T-helper 9 cell (primary cell): Measurements from ENCODE around the gene ELK4.

Source experiments
- DNase-seq: peaks from one replicate; pipeline ENCODE4 v3.0.0-alpha.2; 2020

The ELK4 gene

GRCh38 chr1:205594846-205595245, 37.0 kb downstream of the ELK4 start:
- DNase-seq, result no peak

- DNase-seq, result no peak
Observed at GRCh38 chr1:205593967-205594366, 37.8 kb downstream of the ELK4 start.

DNA sequence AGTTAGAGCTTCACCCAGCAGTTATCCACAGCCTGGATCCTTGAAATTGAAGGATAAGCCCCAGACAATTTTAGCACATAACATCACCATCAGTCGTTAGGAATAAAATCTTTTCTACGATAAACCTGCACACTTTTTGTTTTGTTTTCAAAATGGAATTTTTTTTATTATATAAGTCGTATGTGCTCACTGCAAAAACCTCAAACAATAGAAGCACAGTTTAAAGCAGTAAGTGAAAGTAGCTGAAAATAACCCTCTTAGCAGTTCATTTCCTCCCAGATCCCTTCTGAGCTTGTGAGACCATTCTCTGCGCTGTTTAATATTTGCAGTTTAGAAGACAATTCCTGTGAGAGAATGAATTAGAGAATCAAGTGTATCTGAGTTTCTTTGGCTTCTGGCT, 38.3 kb downstream of the ELK4 start:
- DNase-seq, result no peak

DNA sequence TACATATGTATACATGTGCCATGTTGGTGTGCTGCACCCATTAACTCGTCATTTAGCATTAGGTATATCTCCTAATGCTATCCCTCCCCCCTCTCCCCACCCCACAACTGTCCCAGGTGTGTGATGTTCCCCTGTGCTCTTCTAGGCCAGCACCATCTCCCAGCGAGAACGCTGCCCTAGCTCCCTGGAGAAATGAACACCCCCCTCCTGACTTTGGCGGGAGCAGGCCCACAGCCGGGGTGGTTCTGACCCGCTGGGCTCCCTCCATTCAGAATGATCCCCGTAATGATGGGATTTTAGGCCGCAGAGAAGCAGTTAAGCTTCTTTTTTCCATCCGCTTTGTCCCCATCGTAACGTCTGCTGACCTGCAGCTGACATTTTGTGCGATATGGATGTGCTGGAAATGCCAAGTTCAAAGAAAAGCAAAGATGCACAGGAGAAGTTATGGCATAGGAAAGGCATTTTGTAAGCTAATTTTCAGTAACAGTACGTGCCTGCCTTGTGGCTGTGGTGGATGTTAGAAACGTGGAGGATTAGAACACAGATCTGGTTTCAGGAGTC, 39.3 kb downstream of the ELK4 start:
- DNase-seq, result no peak

DNA sequence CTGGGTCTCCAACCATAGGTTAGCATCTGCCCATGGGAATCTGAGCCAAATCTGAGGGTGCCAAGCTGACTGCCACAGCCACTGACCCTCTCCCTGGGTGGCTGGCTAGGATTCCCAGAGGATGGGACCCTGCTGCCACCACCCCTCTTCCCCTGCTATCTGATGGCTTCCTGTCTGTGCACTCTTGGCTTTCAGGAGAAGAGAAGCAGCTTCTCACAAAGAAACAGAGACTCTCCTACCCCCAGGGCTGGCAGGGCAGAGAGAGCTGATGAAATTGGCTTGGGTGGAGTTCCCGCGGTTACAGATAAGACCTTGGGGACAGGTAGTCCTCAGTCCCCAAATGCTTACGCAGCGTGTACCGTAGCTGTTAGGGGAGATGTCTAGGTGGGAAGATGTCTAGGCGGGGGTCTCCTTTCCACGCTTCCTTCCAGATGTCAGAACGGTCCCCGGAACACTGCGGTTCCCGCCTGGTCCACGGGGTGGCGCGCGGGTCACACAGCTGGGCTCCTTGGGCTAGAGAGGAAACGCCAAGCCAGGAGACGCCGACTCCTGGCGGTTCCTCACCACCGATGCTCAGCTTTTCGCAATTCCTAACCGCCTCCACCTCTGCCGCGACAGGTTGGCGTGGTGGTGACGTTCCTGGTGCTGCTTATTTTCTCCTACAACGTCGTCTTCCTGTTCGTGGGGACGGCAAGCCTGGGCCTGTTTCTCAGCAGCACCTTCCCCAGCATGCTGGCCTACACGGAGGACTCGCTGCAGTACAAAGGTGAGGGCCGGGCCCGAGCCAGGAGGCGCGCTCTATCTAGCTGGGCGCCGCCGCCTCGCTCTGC, 40.1 kb downstream of the ELK4 start:
- peak; percentile 88 for DNase-seq

DNA sequence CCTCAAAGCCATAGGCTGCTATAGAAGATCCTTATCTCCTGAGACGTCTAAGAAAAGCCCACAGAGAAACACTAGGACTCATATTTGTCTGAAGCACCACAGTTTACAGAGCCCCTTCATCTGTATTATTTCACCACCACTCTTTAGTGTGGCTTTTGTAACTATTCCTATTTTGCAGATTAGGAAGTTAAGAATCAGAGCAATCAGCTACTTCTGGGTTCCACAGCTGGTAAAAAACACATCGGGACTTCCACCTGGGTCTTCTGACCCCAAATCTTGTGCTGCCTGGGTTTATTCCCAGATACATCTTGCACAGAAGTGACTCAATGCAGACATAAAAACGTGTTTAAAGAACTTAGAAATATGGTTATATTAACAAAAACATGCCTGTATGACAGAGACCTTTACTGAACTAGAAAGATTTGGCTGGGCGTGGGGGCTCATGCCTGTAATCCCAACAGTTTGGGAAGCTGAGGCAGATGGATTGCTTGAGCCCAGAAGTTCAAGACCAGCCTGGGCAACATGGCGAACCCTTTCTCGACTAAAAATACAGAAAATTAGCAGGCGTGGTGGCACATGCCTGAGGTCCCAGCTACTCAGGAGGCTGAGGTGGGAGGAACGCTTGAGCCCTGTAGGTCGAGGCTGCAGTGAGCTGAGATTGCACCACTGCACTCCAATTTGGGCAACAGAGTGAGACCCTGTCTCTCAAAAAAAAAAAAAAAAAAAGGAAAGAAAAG, 40.9 kb downstream of the ELK4 start:
- DNase-seq, result no peak

GRCh38 chr1:205590457-205590768, 41.4 kb downstream of the ELK4 start:
- DNase-seq, result no peak

DNA sequence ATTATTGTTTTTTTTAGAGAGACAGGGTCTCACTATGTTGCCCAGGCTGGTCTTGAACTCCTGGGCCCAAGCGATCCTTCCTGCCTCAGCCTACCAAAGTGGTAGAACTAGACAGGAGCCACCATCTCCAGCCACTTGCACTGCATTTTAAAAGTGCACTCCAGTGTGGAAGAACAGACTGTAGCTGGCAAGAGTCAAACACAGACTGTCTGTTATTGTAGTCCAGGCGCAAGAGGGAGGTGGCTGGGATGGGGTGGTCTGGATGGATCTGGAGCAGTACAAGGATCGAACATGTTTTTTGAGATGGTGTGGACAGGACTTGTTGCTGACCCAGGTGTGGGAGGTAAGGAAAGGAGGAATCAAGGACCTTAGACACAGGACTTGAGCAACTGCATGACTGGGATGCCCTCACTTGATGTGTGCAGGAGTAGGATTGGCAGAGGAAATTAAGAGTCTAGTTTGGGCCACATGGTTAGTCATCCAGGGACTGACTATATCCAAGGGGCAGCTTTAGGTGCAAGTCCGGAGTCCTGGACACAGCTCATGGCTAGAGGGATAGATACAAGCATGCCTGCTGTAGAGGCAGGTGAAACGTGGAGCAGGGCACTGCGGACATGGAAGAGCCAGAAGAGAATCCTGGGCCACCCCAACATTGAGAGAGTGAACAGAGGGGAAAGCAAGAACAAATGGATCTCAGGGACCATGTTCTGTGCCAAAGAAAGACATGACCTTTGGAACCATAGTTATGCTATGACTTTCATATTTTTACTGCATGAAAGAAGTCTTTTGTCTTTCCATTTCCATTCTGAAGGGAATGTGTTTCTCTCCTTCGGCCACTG, 42.0 kb downstream of the ELK4 start:
- DNase-seq, result no peak

DNA sequence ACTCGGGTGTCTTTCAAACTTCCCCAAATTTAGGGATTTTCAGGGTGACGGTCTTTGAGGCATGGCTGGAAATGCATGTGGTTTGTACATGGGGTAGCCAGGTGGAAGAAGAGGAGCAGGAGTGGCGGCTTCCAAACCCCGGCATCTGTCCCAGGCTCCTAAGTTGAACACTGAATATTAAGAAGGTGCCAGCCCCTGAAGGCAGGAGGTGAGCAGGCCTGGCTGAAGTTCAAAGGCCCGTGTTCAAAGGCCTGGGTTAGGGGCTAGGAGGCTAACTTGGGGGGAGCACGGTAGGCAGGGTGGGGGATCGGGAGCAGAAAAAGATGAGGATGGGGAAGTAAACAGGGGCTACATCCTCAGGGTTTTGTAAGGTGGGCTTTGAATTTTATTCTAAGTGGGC, 42.8 kb downstream of the ELK4 start:
- DNase-seq, result no peak

DNA sequence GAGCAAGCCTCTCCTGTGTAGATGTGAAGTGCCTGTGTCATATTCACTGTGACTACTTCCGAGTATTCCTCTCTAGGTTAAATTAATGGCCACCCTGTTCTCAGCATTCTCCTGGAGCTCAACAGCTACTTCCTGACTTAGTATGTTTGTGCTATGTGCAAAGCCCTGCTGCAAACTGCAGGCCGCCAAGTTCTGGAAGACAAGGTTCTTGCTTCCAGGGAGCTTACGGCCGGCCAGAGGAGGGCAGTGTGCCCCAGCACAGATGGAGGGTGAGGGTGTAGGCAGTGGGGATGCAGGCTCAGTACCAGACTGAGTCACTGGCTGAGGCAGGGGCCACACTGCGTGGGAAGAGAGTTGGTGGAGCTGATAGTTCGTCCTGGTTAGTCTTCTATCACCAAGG, 43.2 kb downstream of the ELK4 start:
- DNase-seq, result no peak

DNA sequence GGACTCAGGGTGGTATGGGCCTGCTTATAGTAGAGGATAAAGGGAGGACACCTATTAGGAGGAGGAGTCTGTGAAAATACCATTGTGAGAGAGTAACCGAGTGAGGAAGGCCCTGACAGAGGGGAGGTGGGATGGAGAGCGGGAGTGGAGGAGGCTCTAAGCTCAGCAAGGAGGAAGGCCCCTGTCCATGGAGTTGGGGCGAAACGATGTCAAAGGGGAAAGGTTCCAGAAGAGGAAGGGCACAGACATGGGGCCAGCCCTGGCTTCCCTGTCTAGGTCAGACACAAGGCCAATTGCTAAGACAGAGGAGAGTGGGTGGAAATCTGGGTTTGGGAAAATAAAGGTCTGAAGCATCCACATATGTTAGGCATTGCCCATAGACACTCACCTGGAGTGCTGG, 44.2 kb downstream of the ELK4 start:
- no peak for DNase-seq

- no peak for DNase-seq
Observed at GRCh38 chr1:205585835-205586785, 45.7 kb downstream of the ELK4 start.

DNA sequence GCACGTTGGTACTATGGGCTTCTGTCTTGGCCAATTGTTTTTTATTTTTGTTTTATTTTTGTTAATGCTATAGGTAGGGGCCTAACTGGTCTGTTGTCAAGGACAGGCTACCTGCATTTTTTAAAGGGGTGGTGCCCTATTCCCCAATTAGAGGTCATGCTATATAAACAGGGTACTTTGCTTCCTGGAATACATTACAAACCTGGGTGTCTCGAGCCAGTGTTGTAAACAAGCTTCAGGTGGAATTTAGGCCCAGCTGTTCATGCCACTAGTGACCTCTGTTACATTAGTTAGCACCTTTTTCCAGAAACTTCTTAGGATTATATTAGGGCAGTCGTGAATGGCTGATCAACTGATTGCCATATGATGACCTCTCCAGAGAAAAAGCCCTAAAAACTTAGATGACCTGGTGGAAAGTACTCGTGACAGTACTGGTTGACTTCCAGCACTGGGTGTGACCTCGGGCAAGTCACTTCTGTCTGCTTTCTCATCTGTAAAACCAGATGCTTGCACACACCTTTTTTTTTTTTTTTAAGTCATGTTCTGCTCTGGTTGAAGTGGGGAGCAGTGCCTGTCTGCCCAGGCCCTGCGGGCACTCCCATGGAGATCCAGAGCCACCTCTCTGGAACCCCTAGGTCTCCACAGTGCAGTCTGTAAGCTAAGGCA, 46.5 kb downstream of the ELK4 start:
- DNase-seq, result no peak

GRCh38 chr1:205584732-205585131, 47.1 kb downstream of the ELK4 start:
- no peak for DNase-seq

- no peak for DNase-seq
Observed at GRCh38 chr1:205583461-205584130, 48.2 kb downstream of the ELK4 start.

DNA sequence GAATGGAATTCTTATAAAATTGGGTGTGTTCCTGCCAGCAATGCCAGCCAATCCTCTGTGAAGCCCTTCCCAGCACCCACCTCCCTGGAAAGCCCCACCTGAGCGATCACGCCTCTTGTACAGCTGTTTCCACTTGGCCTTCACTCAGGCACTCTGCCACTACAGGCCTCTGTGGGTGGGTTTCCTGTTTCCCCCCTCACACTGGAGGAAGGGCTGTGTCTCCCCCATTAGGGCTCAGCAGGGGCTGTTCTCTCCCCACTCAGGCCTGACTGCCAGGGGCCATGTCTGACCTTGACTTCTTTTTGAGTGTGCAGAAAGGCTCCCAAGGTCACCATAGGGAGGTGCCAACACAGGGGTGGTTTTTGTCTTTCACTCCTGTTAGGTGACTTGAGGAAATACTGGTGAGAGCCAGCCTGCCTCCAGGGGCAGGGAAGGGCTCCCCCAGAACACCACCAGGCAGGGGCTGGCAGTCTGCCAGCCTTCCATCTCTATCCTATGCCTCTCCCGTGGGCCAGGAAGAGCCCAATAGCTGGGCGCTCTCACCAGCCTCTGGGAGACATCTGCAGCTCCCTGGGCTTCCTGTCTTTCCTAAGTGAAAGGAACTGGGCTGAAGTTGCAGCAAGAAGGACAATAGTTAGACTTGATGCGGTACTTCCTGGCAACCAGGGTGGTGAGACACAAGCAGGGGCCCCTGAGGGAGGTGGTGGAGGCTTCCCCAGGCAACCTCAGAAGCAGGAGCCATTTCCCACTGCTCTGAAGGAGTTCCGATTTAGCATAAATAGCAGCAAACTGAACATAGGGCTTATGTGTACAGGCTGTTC, 49.1 kb downstream of the ELK4 start:
- DNase-seq, result no peak

GRCh38 chr1:205582046-205582445, 49.8 kb downstream of the ELK4 start:
- no peak for DNase-seq

- DNase-seq, result no peak
Observed at GRCh38 chr1:205581321-205581980, 50.4 kb downstream of the ELK4 start.

DNA sequence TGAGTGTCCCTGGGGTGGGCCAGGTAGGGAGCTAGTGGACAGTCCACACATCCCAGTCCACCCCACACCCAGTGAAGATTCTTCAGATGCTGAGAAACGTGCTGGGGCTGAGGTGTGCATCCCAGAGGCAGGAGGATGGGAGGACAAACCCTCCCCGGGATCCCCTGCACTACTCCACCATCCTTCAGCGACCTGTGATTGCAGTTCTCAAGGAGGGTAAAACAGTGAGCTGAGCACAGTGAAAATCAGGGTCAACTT, 51.0 kb downstream of the ELK4 start:
- no peak for DNase-seq
